ENCODE data around the gene CCDC47. TPM values are rescaled to one million over a fixed set of nuclear protein-coding genes. Genes with fewer than 3 reads are reported as not detected.

CCDC47 gene
- total and polyA plus RNA-seq, 4 donors, result 33.0 to 87.2 (median 62.8) TPM

GRCh38 chr17:63816123-63816522 is 42.7 kb upstream of the CCDC47 start (continued):
- no peak for TF ChIP-seq REST (IDR thresholded peaks at IDR 0.05)

- H3K9me3 ChIP-seq (ENCODE audit: control insufficient read depth in 4 of 4, low read length in 3 of 4), result no peaks in the 10 kb centered on the region
- H3K4me3 ChIP-seq (ENCODE audit: low read depth in 1 of 3, low read length in 3 of 3), result no peak overlapping the region
- H3K36me3 ChIP-seq (ENCODE audit: control insufficient read depth in 4 of 4, insufficient read depth in 3 of 4, low read depth in 1 of 4, low read length in 3 of 4), result peaks cover 23 to 84% (median 76%) of the 10 kb centered on the region in 4 donors
- H3K27ac ChIP-seq (ENCODE audit: low read depth in 1 of 2, low read length in 2 of 2), result no peak overlapping the region
- no peak for TF ChIP-seq REST (IDR thresholded peaks at IDR 0.05)
- no peak for TF ChIP-seq ZBTB33 (IDR thresholded peaks at IDR 0.05)
- no peak for TF ChIP-seq FOXA1 (IDR thresholded peaks at IDR 0.05)
- no peaks in the 10 kb centered on the region for H3K27me3 ChIP-seq (ENCODE audit: control insufficient read depth in 4 of 4, insufficient read depth in 4 of 4, low read length in 3 of 4)
- H3K4me1 ChIP-seq (ENCODE audit: control insufficient read depth in 4 of 4, insufficient read depth in 4 of 4, low read length in 3 of 4), result no peaks in the 10 kb centered on the region
- DNase-seq (ENCODE audit: low spot score), result no peak
- 82% methylated on average over 9 of the region's 9 CpGs for WGBS
- no peak overlapping the region for H3K9ac ChIP-seq (ENCODE audit: low read depth in 1 of 2, low read length in 2 of 2)
Observed at GRCh38 chr17:63809970-63810369, 36.6 kb upstream of the CCDC47 start.

GRCh38 chr17:63805591-63805990 is 32.2 kb upstream of the CCDC47 start:
- no peak for DNase-seq (ENCODE audit: low spot score)
- Histone ChIP-seq H3K4me3 (ENCODE audit: low read depth in 1 of 3, low read length in 3 of 3) (no peak overlapping the region), H3K27me3 (ENCODE audit: control insufficient read depth in 4 of 4, insufficient read depth in 4 of 4, low read length in 3 of 4) (no peaks in the 10 kb centered on the region), H3K36me3 (ENCODE audit: control insufficient read depth in 4 of 4, insufficient read depth in 3 of 4, low read depth in 1 of 4, low read length in 3 of 4) (peaks cover 15 to 75% (median 59%) of the 10 kb centered on the region in 4 donors), H3K4me1 (ENCODE audit: control insufficient read depth in 4 of 4, insufficient read depth in 4 of 4, low read length in 3 of 4) (no peaks in the 10 kb centered on the region), H3K9me3 (ENCODE audit: control insufficient read depth in 4 of 4, low read length in 3 of 4) (no peaks in the 10 kb centered on the region), H3K27ac (ENCODE audit: low read depth in 1 of 2, low read length in 2 of 2) (no peak overlapping the region), H3K9ac (ENCODE audit: low read depth in 1 of 2, low read length in 2 of 2) (no peak overlapping the region)
- TF ChIP-seq REST (IDR thresholded peaks at IDR 0.05) (no peak), JUND (IDR thresholded peaks at IDR 0.05) (no peak), ZBTB33 (IDR thresholded peaks at IDR 0.05) (no peak), ATF3 (IDR thresholded peaks at IDR 0.05) (no peak), CTCF (IDR thresholded peaks at IDR 0.05; ENCODE audit: low read depth, low read length, missing input control) (no peak), TAF1 (conservative IDR thresholded peaks at IDR 0.05) (no peak), FOXA1 (IDR thresholded peaks at IDR 0.05) (no peak)
- WGBS, result 68% methylated on average over 2 of the region's 2 CpGs

Measured in liver (tissue), 9 donors.